Upper lobe of left lung (tissue), 4 donors: ENCODE results near the gene ZNF33B.

Source experiments
- CTCF ChIP-seq, 6 experiments: fragments of 450-650 bp in 4 of 6; fragments of 200-600 bp in 2 of 6; sonication (generic) in 2 of 6; IDR thresholded peaks; one replicate each; pipeline ENCODE4 v1.5.1; 2016 to 2019; ENCODE audit warnings: antibody characterized with exemption in 6 of 6
- EP300 ChIP-seq, 4 donors: sonication (generic); formaldehyde crosslinking; IDR thresholded peaks; one replicate each; pipeline ENCODE4 v1.5.1; 2017; ENCODE audit warnings: antibody characterized with exemption in 4 of 4, control low read depth in 2 of 4

- TF ChIP-seq EP300 (IDR thresholded peaks at IDR 0.05) (no peak), CTCF (IDR thresholded peaks at IDR 0.05) (no peak)
Measured at GRCh38 chr10:42652858-42653257, 14.5 kb upstream of the ZNF33B start.
